PFSK-1 (cell line): Measurements from ENCODE around the gene GABPB2.

Source experiments
- FOXP2 ChIP-seq: optimal IDR thresholded peaks from 2 replicates; pipeline ENCODE3; 2011; ENCODE audit warnings: borderline replicate concordance, control low read depth, inconsistent platforms; ENCODE audit not compliant: insufficient read depth; ENCODE audit errors: extremely low read length, extremely low read depth
- POLR2AphosphoS5 ChIP-seq: IDR thresholded peaks from 2 replicates; pipeline ENCODE4 v1.6.1; 2012; ENCODE audit warnings: low read depth, mild to moderate bottlenecking, control low read depth, low read length, moderate library complexity
- SIN3A ChIP-seq: IDR thresholded peaks from 2 replicates; pipeline ENCODE4 v1.6.1; 2012; ENCODE audit warnings: mild to moderate bottlenecking, low read length, moderate library complexity, borderline replicate concordance; ENCODE audit not compliant: insufficient read depth
- TAF1 ChIP-seq: IDR thresholded peaks from 2 replicates; pipeline ENCODE4 v1.6.1; 2012; ENCODE audit warnings: low read length, control low read depth, borderline replicate concordance; ENCODE audit not compliant: insufficient read depth
- TF ChIP-seq, protein P1 (sequence below), 2 experiments: IDR thresholded peaks; 2 replicates each; pipeline versions ENCODE4 v1.6.1 to v1.8.0; 2011 to 2012; ENCODE audit warnings: low read depth in 2 of 2, low read length in 2 of 2, control low read depth in 1 of 2, inconsistent platforms in 1 of 2, mild to moderate bottlenecking in 1 of 2, moderate library complexity in 1 of 2; ENCODE audit not compliant: insufficient read depth in 1 of 2

Gene GABPB2

DNA sequence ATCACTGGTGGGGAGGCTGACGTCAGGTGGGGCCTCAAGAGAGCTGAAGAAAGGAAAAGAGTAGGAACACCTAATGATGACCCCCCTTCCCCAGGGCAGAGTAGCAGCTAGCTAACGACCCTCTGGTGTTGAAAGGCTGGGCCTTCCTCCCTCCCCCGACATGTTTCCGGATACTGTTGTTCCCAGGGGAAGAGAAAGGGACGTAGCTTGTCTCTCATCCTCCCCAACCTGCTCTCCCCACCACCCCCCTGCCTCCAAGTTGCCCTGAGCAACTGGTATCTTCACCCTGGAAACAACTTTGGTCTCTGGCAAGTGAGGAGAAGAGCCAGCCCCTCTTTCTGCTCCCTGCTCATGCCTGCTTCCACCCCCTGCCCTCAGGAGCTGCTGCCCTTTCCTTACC lies 73.4 kb downstream of the GABPB2 start:
- TF ChIP-seq SIN3A (no peak), POLR2AphosphoS5 (no peak), FOXP2 (no peak), TAF1 (no peak)
- TF ChIP-seq, protein P1, sequence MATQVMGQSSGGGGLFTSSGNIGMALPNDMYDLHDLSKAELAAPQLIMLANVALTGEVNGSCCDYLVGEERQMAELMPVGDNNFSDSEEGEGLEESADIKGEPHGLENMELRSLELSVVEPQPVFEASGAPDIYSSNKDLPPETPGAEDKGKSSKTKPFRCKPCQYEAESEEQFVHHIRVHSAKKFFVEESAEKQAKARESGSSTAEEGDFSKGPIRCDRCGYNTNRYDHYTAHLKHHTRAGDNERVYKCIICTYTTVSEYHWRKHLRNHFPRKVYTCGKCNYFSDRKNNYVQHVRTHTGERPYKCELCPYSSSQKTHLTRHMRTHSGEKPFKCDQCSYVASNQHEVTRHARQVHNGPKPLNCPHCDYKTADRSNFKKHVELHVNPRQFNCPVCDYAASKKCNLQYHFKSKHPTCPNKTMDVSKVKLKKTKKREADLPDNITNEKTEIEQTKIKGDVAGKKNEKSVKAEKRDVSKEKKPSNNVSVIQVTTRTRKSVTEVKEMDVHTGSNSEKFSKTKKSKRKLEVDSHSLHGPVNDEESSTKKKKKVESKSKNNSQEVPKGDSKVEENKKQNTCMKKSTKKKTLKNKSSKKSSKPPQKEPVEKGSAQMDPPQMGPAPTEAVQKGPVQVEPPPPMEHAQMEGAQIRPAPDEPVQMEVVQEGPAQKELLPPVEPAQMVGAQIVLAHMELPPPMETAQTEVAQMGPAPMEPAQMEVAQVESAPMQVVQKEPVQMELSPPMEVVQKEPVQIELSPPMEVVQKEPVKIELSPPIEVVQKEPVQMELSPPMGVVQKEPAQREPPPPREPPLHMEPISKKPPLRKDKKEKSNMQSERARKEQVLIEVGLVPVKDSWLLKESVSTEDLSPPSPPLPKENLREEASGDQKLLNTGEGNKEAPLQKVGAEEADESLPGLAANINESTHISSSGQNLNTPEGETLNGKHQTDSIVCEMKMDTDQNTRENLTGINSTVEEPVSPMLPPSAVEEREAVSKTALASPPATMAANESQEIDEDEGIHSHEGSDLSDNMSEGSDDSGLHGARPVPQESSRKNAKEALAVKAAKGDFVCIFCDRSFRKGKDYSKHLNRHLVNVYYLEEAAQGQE (IDR thresholded peaks at IDR 0.05; ENCODE audit: insufficient read depth in 1 of 2, low read depth in 2 of 2, low read length in 2 of 2) = no peak

DNA sequence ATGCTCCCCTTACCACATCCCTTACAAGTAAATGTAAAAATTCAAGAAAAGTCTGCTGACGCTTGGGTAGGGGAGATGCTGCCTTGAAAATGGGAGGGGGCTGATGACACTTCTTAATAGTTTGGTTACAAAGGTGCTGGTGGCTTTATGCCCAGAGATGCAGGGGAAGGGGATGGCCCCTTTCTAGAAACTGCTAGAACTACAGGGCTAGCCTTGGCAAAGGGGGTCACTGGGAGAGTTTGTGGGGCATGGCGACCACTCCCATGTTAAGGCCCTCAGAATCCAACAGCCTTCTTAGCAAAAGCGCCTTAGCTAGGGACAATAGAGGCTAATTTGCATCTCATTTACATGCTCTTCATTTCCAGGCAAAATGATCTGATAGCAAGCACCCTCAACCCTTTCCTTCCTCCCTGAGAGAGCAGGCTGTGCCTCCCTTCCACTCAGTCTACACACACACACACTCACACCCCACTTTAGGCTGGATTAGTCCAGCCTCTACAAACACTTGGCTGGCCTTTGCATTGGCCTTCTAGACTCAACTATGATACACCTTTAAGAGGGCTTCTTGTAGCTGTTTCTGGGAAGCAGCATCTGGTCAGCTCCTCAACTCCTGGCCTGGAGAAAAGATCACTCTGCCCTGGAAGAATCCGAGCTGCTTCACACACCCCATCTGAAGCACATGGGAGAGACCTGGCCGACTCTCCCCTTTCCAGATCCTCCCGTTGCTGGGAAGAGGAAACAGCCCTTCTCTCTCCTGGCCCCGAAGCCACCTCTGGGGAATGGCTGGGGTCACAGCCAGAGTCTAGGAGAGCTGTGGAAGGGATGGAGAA lies 74.1 kb downstream of the GABPB2 start:
- TF ChIP-seq TAF1 = no peak
- TF ChIP-seq SIN3A = no peak
- no peak for TF ChIP-seq POLR2AphosphoS5
- TF ChIP-seq FOXP2 = no peak
- TF ChIP-seq, protein P1 (IDR thresholded peaks at IDR 0.05; ENCODE audit: insufficient read depth in 1 of 2, low read depth in 2 of 2, low read length in 2 of 2) = no peak

DNA sequence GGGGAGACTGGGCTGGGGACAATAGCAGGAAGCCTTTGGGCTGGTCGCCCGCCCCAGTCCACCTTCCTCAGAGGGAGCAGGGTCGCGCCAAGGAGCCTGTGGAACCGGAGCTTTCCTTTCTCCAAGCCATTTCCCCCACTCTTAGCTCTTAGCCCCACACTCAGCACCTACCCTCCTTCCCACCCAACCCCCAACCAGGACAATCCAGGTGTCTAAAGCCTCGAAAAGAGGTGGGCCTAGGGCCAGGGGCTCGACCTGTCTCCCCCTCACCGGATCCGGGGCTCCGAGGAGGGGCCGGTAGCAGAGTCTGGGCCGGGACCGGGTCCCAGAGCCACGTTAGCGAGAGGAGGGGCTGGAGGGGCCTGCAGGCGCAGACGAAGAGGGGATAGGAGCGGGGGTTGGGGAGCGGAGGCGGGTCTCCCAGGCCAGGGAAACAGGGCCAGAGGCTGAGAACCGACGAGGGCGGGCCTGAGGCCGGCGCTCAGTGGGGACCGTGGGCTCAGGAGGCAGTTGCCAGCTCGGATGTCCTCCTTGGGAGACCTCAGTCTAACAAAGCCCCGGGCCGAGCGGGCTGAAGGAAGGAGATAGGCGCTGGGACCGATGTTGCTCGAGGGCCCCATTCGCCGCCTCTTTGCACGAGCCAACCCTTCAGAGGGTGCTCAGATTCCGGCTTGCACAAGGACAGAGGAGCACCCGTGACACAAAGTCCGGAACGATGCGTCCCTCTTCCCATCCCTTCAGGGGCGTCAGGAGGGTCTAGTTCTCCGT lies 74.9 kb downstream of the GABPB2 start:
- TF ChIP-seq POLR2AphosphoS5 (no peak), SIN3A (no peak), TAF1 (no peak), FOXP2 (no peak)
- TF ChIP-seq, protein P1 (IDR thresholded peaks at IDR 0.05; ENCODE audit: insufficient read depth in 1 of 2, low read depth in 2 of 2, low read length in 2 of 2) = no peak

DNA sequence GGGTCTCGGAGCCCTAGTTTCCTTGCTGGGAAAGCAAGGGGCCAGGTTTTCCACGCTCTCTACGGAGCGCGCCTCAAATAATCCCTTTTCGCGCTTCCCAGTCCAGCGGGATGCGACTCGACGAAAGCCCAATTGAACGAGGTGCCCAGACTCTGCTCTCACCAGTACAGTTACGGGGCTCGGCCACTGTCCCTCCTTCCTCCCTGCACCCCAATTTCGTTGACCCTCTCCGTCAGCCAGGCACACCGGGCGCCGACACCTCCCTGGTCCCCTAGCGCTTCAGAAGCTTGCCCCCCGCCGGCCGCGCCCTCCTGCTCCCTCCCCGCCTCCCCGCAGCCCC lies 75.5 kb downstream of the GABPB2 start:
- TF ChIP-seq SIN3A (no peak), FOXP2 (no peak), POLR2AphosphoS5 (no peak), TAF1 (no peak)
- TF ChIP-seq, protein P1 (IDR thresholded peaks at IDR 0.05; ENCODE audit: insufficient read depth in 1 of 2, low read depth in 2 of 2, low read length in 2 of 2) = no peak
